Stomach (tissue), 9 donors: ENCODE results near the gene BPGM. TPM values are rescaled to one million over a fixed set of nuclear protein-coding genes. Genes with fewer than 3 reads are reported as not detected.

Source experiments
- DNase-seq, 2 donors: peaks; one replicate each; pipeline versions ENCODE4 v3.0.0 to v3.0.0-alpha.2; 2013 to 2019
- H3K27ac ChIP-seq, 5 donors: fragments of 200-600 bp in 4 of 5; sonication (generic) in 4 of 5; one replicate each; pipeline ENCODE4 v1.5.1; 2013 to 2019; ENCODE audit warnings: mild to moderate bottlenecking in 1 of 5, moderate library complexity in 1 of 5
- H3K27me3 ChIP-seq, 3 donors: fragments of 200-600 bp; sonication (generic); one replicate each; pipeline ENCODE4 v1.5.1; 2017 to 2019; ENCODE audit warnings: mixed run types in 1 of 3
- H3K36me3 ChIP-seq, 4 donors: fragments of 200-600 bp; sonication (generic); 1 replicate in 3 of 4; 2 replicates in 1 of 4; pipeline ENCODE4 v1.5.1; 2016 to 2019
- H3K4me1 ChIP-seq, 4 donors: fragments of 200-600 bp; sonication (generic); one replicate each; pipeline ENCODE4 v1.5.1; 2016 to 2019
- H3K4me3 ChIP-seq, 4 donors: fragments of 200-600 bp; sonication (generic) in 3 of 4; one replicate each; pipeline ENCODE4 v1.5.1; 2016 to 2019; ENCODE audit warnings: mild to moderate bottlenecking in 1 of 4
- H3K9me3 ChIP-seq, 4 donors: fragments of 200-600 bp; sonication (generic); one replicate each; pipeline ENCODE4 v1.5.1; 2016 to 2019
- EP300 ChIP-seq: sonication (generic); formaldehyde crosslinking; IDR thresholded peaks from one replicate; pipeline ENCODE4 v1.6.1; 2017; ENCODE audit warnings: antibody characterized with exemption
- POLR2A ChIP-seq, 4 donors: fragments of 450-650 bp; IDR thresholded peaks; one replicate each; pipeline ENCODE4 v1.6.1; 2016; ENCODE audit warnings: antibody characterized with exemption in 4 of 4, control low read depth in 2 of 4, mild to moderate bottlenecking in 1 of 4, moderate library complexity in 1 of 4
- POLR2AphosphoS5 ChIP-seq, 3 donors: sonication (generic); formaldehyde crosslinking; IDR thresholded peaks; one replicate each; pipeline ENCODE4 v1.6.1; 2016; ENCODE audit warnings: antibody characterized with exemption in 3 of 3
- WGBS, 5 donors: extraction: QIAGEN DNeasy Blood & Tissue Kit in 3 of 5; methylation state at CpG; one replicate each; pipeline versions ENCODE4 v1.1.5 to v1.1.7; 2013 to 2018; 5-methylcytosine and 5-hydroxymethylcytosine counted together
- intact Hi-C: fragments of 100-400 bp; cut with DNase I; formaldehyde crosslinking; loops from one replicate; pipeline ENCODE4 v1.15.1; 2023; ENCODE audit warnings: low total_unique reads
- polyA plus RNA-seq, 3 donors: library from polyadenylated mRNA; stranded (reverse); fragments of 200-250 nt; gene quantifications; one replicate each; pipeline ENCODE4 v1.2.3, GENCODE V29; 2013
- total RNA-seq, 5 donors: library from RNA; depleted of rRNA; stranded (reverse); fragments of >200 nt; gene quantifications; one replicate each; pipeline versions ENCODE4 v1.1.0 to v1.2.3, GENCODE V29; 2014 to 2016
- TF ChIP-seq, protein P1 (sequence below), 7 experiments: fragments of 450-650 bp in 4 of 7; fragments of 200-600 bp in 3 of 7; sonication (generic) in 3 of 7; IDR thresholded peaks; one replicate each; pipeline ENCODE4 v1.5.1; 2016 to 2019; ENCODE audit warnings: antibody characterized with exemption in 7 of 7, control low read depth in 2 of 7, mild to moderate bottlenecking in 1 of 7
- donor health status: healthy with polysubstance abuse.
- donor health status: Bipolar disorder and iron deficiency.
- donor health status: healthy.

The BPGM gene
- total and polyA plus RNA-seq, 8 donors: 4.7 to 47.3 (median 19.8) TPM

DNA sequence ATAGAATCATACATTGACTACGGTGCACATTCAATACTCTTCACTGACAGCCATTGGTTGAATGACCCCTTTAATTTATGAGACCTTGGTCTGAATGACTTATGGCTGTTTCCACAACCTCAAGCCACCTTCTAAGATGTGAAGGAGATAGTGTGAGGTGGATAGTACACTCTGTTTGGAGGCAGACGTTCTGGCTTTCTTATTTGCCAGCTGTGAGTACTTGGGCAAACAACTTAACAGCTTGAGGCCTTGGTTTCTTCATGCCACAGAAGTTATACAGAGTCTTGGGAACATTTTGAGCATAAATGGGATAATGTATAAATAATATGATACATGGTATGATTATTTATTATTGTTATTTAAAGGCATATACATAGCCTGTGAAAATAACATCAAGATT, 62.0 kb downstream of the BPGM start:
- intact Hi-C loops: no loop called here
- H3K27ac ChIP-seq: no peak overlapping the region
- H3K36me3 ChIP-seq: no peaks in the 10 kb centered on the region
- TF ChIP-seq EP300: no peak
- TF ChIP-seq POLR2AphosphoS5 (IDR thresholded peaks at IDR 0.05): no peak
- TF ChIP-seq, protein P1, sequence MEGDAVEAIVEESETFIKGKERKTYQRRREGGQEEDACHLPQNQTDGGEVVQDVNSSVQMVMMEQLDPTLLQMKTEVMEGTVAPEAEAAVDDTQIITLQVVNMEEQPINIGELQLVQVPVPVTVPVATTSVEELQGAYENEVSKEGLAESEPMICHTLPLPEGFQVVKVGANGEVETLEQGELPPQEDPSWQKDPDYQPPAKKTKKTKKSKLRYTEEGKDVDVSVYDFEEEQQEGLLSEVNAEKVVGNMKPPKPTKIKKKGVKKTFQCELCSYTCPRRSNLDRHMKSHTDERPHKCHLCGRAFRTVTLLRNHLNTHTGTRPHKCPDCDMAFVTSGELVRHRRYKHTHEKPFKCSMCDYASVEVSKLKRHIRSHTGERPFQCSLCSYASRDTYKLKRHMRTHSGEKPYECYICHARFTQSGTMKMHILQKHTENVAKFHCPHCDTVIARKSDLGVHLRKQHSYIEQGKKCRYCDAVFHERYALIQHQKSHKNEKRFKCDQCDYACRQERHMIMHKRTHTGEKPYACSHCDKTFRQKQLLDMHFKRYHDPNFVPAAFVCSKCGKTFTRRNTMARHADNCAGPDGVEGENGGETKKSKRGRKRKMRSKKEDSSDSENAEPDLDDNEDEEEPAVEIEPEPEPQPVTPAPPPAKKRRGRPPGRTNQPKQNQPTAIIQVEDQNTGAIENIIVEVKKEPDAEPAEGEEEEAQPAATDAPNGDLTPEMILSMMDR (IDR thresholded peaks at IDR 0.05): no peak
- no peak for TF ChIP-seq POLR2A (IDR thresholded peaks at IDR 0.05)
- DNase-seq: no peak
- 48 to 68% (median 61%) methylated on average over 2 of the region's 2 CpGs for WGBS, 5 donors
- H3K4me1 ChIP-seq: peaks cover 0 to 26% (median 4%) of the 10 kb centered on the region in 4 donors
- no peaks in the 10 kb centered on the region for H3K9me3 ChIP-seq
- no peak overlapping the region for H3K4me3 ChIP-seq
- H3K27me3 ChIP-seq: no peaks in the 10 kb centered on the region

DNA sequence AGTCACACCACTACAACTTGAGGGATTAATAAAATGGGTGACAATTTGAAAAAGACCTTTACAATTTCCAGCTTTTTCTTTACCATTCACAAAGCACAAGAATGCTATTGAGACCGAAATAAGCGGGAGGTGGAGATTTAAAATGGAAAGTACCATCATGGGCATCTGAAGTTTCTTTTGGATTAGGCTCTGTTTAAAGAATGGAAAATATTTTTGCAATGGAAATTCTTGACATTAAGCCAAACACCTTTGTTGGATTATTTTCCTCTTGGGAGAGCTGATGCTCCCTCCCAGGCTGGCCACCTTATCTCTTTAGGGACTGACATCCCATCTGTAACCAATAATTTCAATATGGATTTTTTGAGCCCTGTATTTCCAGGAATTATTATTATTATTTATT, 62.5 kb downstream of the BPGM start:
- 80 to 95% (median 87%) methylated on average over 2 of the region's 2 CpGs for WGBS, 5 donors
- Histone ChIP-seq H3K27me3 (no peaks in the 10 kb centered on the region), H3K4me1 (peaks cover 0 to 21% (median 3%) of the 10 kb centered on the region in 4 donors), H3K27ac (no peak overlapping the region), H3K4me3 (no peak overlapping the region), H3K36me3 (no peaks in the 10 kb centered on the region), H3K9me3 (no peaks in the 10 kb centered on the region)
- TF ChIP-seq, protein P1 (IDR thresholded peaks at IDR 0.05): no peak
- TF ChIP-seq EP300: no peak
- no peak for TF ChIP-seq POLR2AphosphoS5 (IDR thresholded peaks at IDR 0.05)
- no peak for DNase-seq
- intact Hi-C loops: no loop called here

- Histone ChIP-seq H3K27me3 (no peaks in the 10 kb centered on the region), H3K36me3 (no peaks in the 10 kb centered on the region), H3K4me3 (no peak overlapping the region), H3K4me1 (peaks cover 0 to 14% (median 3%) of the 10 kb centered on the region in 4 donors), H3K27ac (no peak overlapping the region), H3K9me3 (no peaks in the 10 kb centered on the region)
- TF ChIP-seq EP300: no peak
- TF ChIP-seq, protein P1 (IDR thresholded peaks at IDR 0.05): no peak
- TF ChIP-seq POLR2A (IDR thresholded peaks at IDR 0.05): no peak
- TF ChIP-seq POLR2AphosphoS5 (IDR thresholded peaks at IDR 0.05): no peak
- intact Hi-C loops: no loop called here
- 79 to 90% (median 87%) methylated on average over 8 of the region's 8 CpGs for WGBS, 5 donors
- no peak for DNase-seq
Observed at GRCh38 chr7:134710511-134710853, 63.8 kb downstream of the BPGM start.

DNA sequence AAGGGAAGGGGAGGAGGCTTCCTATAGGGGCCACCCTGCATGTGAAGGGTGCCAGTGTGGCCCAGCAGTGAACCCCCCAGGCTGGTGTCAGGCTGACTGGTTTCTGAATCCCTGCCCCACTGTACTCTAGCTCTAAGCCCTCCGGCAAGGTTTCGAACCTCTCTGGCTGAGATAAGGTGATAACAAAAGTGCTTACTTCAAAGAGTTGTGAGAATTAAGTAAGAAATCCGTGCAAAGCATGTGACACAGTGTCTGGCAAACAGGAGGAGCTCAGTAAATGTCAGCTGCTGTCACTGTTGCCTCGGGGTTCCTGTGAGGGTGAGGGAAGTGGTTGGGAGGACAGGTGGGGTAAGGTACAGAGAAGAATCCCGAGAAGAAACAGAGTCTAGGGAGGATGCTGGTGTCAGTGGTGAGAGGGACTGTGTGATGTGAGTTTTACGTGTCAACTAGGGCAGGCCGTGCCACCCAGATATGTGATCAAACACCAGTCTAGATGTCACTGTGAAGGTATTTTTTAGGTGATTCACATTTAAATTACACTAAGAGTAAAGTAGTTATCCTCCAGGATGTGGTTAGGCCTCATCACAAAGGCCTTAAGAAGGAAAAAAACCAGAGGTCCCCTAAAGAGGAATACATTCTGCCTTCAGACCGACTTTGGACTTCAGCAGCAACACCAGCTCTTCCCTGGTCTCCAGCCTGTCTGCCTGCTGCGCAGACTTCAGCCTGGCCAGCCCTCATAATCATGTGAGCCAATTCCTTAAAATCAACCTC, 64.4 kb downstream of the BPGM start:
- no peaks in the 10 kb centered on the region for H3K9me3 ChIP-seq
- 44 to 60% (median 52%) methylated on average over 9 of the region's 9 CpGs for WGBS, 5 donors
- peaks cover 0 to 14% (median 3%) of the 10 kb centered on the region in 4 donors for H3K4me1 ChIP-seq
- no peaks in the 10 kb centered on the region for H3K36me3 ChIP-seq
- no peak overlapping the region for H3K4me3 ChIP-seq
- peak overlapping the region in 2 of 5 donors; percentile 48 to 65 for H3K27ac ChIP-seq
- DNase-seq: peak in 1 of 2 donors; percentile 60
- intact Hi-C loops: no loop called here
- no peaks in the 10 kb centered on the region for H3K27me3 ChIP-seq
- TF ChIP-seq, protein P1 (IDR thresholded peaks at IDR 0.05): no peak
- TF ChIP-seq POLR2AphosphoS5 (IDR thresholded peaks at IDR 0.05) (no peak), POLR2A (IDR thresholded peaks at IDR 0.05) (no peak), EP300 (no peak)
